SJSA1 (cell line): Measurements from ENCODE around the gene COBL. TPM values are rescaled to one million over a fixed set of nuclear protein-coding genes. Genes with fewer than 3 reads are reported as not detected.

Experiments
- DNase-seq, 2 experiments: peaks; one replicate each; pipeline ENCODE4 v3.0.0-alpha.2; 2015 to 2020; ENCODE audit warnings: low spot score in 2 of 2, low read depth in 1 of 2
- H3K27ac ChIP-seq: fragments of 250-450 bp; sonication (Bioruptor Pico); 2 replicates; pipeline ENCODE4 v1.5.1; 2020; ENCODE audit warnings: mild to moderate bottlenecking, moderate library complexity
- H3K27me3 ChIP-seq: fragments of 250-450 bp; sonication (Bioruptor Pico); replicated peaks from 2 replicates; pipeline ENCODE4 v1.5.1; 2020; ENCODE audit warnings: mild to moderate bottlenecking, moderate library complexity
- H3K36me3 ChIP-seq: fragments of 250-450 bp; sonication (Bioruptor Pico); 2 replicates; pipeline ENCODE4 v1.5.1; 2020; ENCODE audit warnings: mild to moderate bottlenecking
- H3K4me1 ChIP-seq: fragments of 250-450 bp; sonication (Bioruptor Pico); replicated peaks from 2 replicates; pipeline ENCODE4 v1.6.1; 2021; ENCODE audit warnings: mild to moderate bottlenecking
- H3K4me3 ChIP-seq: fragments of 250-450 bp; sonication (Bioruptor Pico); 2 replicates; pipeline ENCODE4 v1.5.1; 2020; ENCODE audit warnings: mild to moderate bottlenecking
- H3K9me3 ChIP-seq: fragments of 250-450 bp; sonication (Bioruptor Pico); replicated peaks from 2 replicates; pipeline ENCODE4 v1.5.1; 2020; ENCODE audit warnings: mild to moderate bottlenecking
- total RNA-seq: library from RNA; depleted of rRNA; stranded (reverse); fragments of >200 nt; shearing (Covaris generic); gene quantifications from 2 replicates; pipeline ENCODE4 v1.2.3, GENCODE V29; 2014

COBL gene
- total RNA-seq, 1 experiment from 2014 or later: not detected

- Histone ChIP-seq H3K27ac (no peak overlapping the region), H3K4me3 (no peak overlapping the region), H3K27me3 (no peaks in the 10 kb centered on the region; the same call in 1 of the 2 replicates), H3K36me3 (no peaks in the 10 kb centered on the region), H3K9me3 (no peaks in the 10 kb centered on the region), H3K4me1 (no peaks in the 10 kb centered on the region)
- no peak for DNase-seq
These were observed 47.8 kb downstream of the COBL start for GRCh38 chr7:51268859-51269258.

- H3K27me3 ChIP-seq: no peaks in the 10 kb centered on the region; the same call in 1 of the 2 replicates
- no peaks in the 10 kb centered on the region for H3K36me3 ChIP-seq
- no peaks in the 10 kb centered on the region for H3K4me1 ChIP-seq
- DNase-seq: no peak
- H3K9me3 ChIP-seq: no peaks in the 10 kb centered on the region
- no peak overlapping the region for H3K4me3 ChIP-seq
- no peak overlapping the region for H3K27ac ChIP-seq
These were observed 49.4 kb downstream of the COBL start for GRCh38 chr7:51267169-51267568.

- Histone ChIP-seq H3K27me3 (no peaks in the 10 kb centered on the region), H3K36me3 (no peaks in the 10 kb centered on the region), H3K27ac (no peak overlapping the region), H3K4me3 (no peak overlapping the region), H3K4me1 (no peaks in the 10 kb centered on the region), H3K9me3 (no peaks in the 10 kb centered on the region)
- no peak for DNase-seq
These were observed 51.3 kb downstream of the COBL start for GRCh38 chr7:51265066-51265907.

GRCh38 chr7:51263631-51264484, 52.8 kb downstream of the COBL start:
- no peaks in the 10 kb centered on the region for H3K36me3 ChIP-seq
- no peak for DNase-seq
- no peak overlapping the region for H3K27ac ChIP-seq
- H3K4me3 ChIP-seq: no peak overlapping the region
- H3K27me3 ChIP-seq: no peaks in the 10 kb centered on the region
- no peaks in the 10 kb centered on the region for H3K9me3 ChIP-seq
- no peaks in the 10 kb centered on the region for H3K4me1 ChIP-seq

- no peaks in the 10 kb centered on the region for H3K27me3 ChIP-seq
- H3K4me1 ChIP-seq: no peaks in the 10 kb centered on the region
- H3K4me3 ChIP-seq: no peak overlapping the region
- H3K36me3 ChIP-seq: no peaks in the 10 kb centered on the region
- no peak for DNase-seq
- no peaks in the 10 kb centered on the region for H3K9me3 ChIP-seq
- no peak overlapping the region for H3K27ac ChIP-seq
These were observed 53.6 kb downstream of the COBL start for GRCh38 chr7:51262796-51263531.

GRCh38 chr7:51261950-51262795, 54.4 kb downstream of the COBL start:
- Histone ChIP-seq H3K4me1 (no peaks in the 10 kb centered on the region), H3K4me3 (no peak overlapping the region), H3K9me3 (no peaks in the 10 kb centered on the region), H3K27ac (no peak overlapping the region), H3K27me3 (no peaks in the 10 kb centered on the region), H3K36me3 (no peaks in the 10 kb centered on the region)
- DNase-seq: no peak

- no peak for DNase-seq
- Histone ChIP-seq H3K27me3 (no peaks in the 10 kb centered on the region), H3K9me3 (no peaks in the 10 kb centered on the region), H3K4me3 (no peak overlapping the region), H3K27ac (no peak overlapping the region), H3K36me3 (no peaks in the 10 kb centered on the region), H3K4me1 (no peaks in the 10 kb centered on the region)
These were observed 55.3 kb downstream of the COBL start for GRCh38 chr7:51261117-51261835.

GRCh38 chr7:51260516-51260915, 56.1 kb downstream of the COBL start:
- Histone ChIP-seq H3K36me3 (no peaks in the 10 kb centered on the region), H3K4me1 (no peaks in the 10 kb centered on the region)

GRCh38 chr7:51259766-51260165, 56.8 kb downstream of the COBL start:
- Histone ChIP-seq H3K4me3 (no peak overlapping the region), H3K27me3 (no peaks in the 10 kb centered on the region), H3K4me1 (no peaks in the 10 kb centered on the region), H3K9me3 (no peaks in the 10 kb centered on the region), H3K36me3 (no peaks in the 10 kb centered on the region), H3K27ac (no peak overlapping the region)
- DNase-seq: no peak

More at GRCh38 chr7:51260516-51260915, 56.1 kb downstream of the COBL start:
- Histone ChIP-seq H3K9me3 (no peaks in the 10 kb centered on the region), H3K4me3 (no peak overlapping the region), H3K27me3 (no peaks in the 10 kb centered on the region), H3K27ac (no peak overlapping the region)
- DNase-seq: no peak

GRCh38 chr7:51256916-51257315, 59.7 kb downstream of the COBL start:
- no peak overlapping the region for H3K4me3 ChIP-seq
- H3K27me3 ChIP-seq: no peaks in the 10 kb centered on the region
- no peaks in the 10 kb centered on the region for H3K4me1 ChIP-seq
- H3K36me3 ChIP-seq: no peaks in the 10 kb centered on the region
- DNase-seq: no peak
- H3K27ac ChIP-seq: no peak overlapping the region
- H3K9me3 ChIP-seq: no peaks in the 10 kb centered on the region

GRCh38 chr7:51256209-51256781, 60.3 kb downstream of the COBL start:
- H3K27ac ChIP-seq: no peak overlapping the region
- no peak for DNase-seq
- no peaks in the 10 kb centered on the region for H3K4me1 ChIP-seq
- H3K36me3 ChIP-seq: no peaks in the 10 kb centered on the region
- H3K27me3 ChIP-seq: no peaks in the 10 kb centered on the region
- no peak overlapping the region for H3K4me3 ChIP-seq
- no peaks in the 10 kb centered on the region for H3K9me3 ChIP-seq

GRCh38 chr7:51255536-51256208, 60.9 kb downstream of the COBL start:
- no peak for DNase-seq
- no peak overlapping the region for H3K4me3 ChIP-seq
- no peaks in the 10 kb centered on the region for H3K27me3 ChIP-seq
- H3K4me1 ChIP-seq: no peaks in the 10 kb centered on the region
- H3K9me3 ChIP-seq: no peaks in the 10 kb centered on the region
- no peak overlapping the region for H3K27ac ChIP-seq
- no peaks in the 10 kb centered on the region for H3K36me3 ChIP-seq
